ENCODE data around the gene TAX1BP3. TPM values are rescaled to one million over a fixed set of nuclear protein-coding genes. Genes with fewer than 3 reads are reported as not detected.

The TAX1BP3 gene
- total and polyA plus RNA-seq, 2 of the 4 experiments (the other 2 are of a cell fraction), result 146 to 176 TPM

- no peak overlapping the region for H3K4ac ChIP-seq (ENCODE audit: low read depth, low read length)
- H3K4me1 ChIP-seq (ENCODE audit: control insufficient read depth, insufficient read depth, low read length), result no peaks in the 10 kb centered on the region
- H4K20me1 ChIP-seq (ENCODE audit: insufficient read depth, low read length), result no peaks in the 10 kb centered on the region; the same call in 1 of the 2 replicates
- H2BK5ac ChIP-seq (ENCODE audit: low read depth, low read length, poor library complexity, severe bottlenecking), result no peak overlapping the region
- TF ChIP-seq MAZ (IDR thresholded peaks at IDR 0.05; ENCODE audit: borderline replicate concordance, low read depth, low read length) (no peak), BHLHE40 (IDR thresholded peaks at IDR 0.05; ENCODE audit: low read depth, low read length) (no peak), MXI1 (IDR thresholded peaks at IDR 0.05; ENCODE audit: borderline replicate concordance, low read depth, low read length) (no peak), CTCF (conservative IDR thresholded peaks at IDR 0.05; ENCODE audit: low read depth, low read length) (no peak), CHD1 (IDR thresholded peaks at IDR 0.05; ENCODE audit: low read depth, low read length) (no peak), ELK1 (IDR thresholded peaks at IDR 0.05; ENCODE audit: borderline replicate concordance, low read depth, low read length) (no peak), POLR2A (IDR thresholded peaks at IDR 0.05; ENCODE audit: low read depth, low read length) (no peak), RFX5 (IDR thresholded peaks at IDR 0.05; ENCODE audit: low read depth, low read length) (no peak), NFE2L2 (IDR thresholded peaks at IDR 0.05; ENCODE audit: low read depth, low read length) (no peak), RCOR1 (IDR thresholded peaks at IDR 0.05; ENCODE audit: insufficient replicate concordance, low read length) (no peak), CEBPB (IDR thresholded peaks at IDR 0.05; ENCODE audit: low read depth, low read length) (no peak), FOS (IDR thresholded peaks at IDR 0.05; ENCODE audit: low read depth, low read length) (no peak), MAFK (IDR thresholded peaks at IDR 0.05; ENCODE audit: low read depth, low read length) (no peak), RAD21 (IDR thresholded peaks at IDR 0.05; ENCODE audit: low read length) (no peak), USF2 (IDR thresholded peaks at IDR 0.05; ENCODE audit: low read depth, low read length) (no peak)
- POLR2A ChIA-PET (ENCODE audit: unreplicated experiment), result no interaction called here
- ATAC-seq (ENCODE audit: low read depth), result no peak
- H3K23ac ChIP-seq (ENCODE audit: low read depth, low read length), result no peak overlapping the region
- peak overlapping the region; percentile 55 for H2AK9ac ChIP-seq (replicated peaks; ENCODE audit: low read depth, low read length, poor library complexity)
- peaks cover 37% of the 10 kb centered on the region for H3K36me3 ChIP-seq (ENCODE audit: control insufficient read depth, insufficient read depth, low read length)
- in situ Hi-C loops (cut with MboI; ENCODE audit: low sequenced_read_pairs) (no loop called here), dilution Hi-C loops (cut with HindIII; ENCODE audit: low sequenced_read_pairs, unreplicated experiment) (no loop called here), intact Hi-C loops (cut with micrococcal nuclease) (no loop called here)
- no peak overlapping the region for H2BK20ac ChIP-seq (ENCODE audit: low read depth, low read length)
- H3K9me1 ChIP-seq (ENCODE audit: insufficient read depth, low read length), result 0 out of 2 replicates have a peak, but pooled peaks cover 6% of the 10 kb centered on the region
- no TSS peak for BruUV-seq (replicated peaks)
- no peaks in the 10 kb centered on the region for H3K79me1 ChIP-seq (ENCODE audit: low read depth in 1 of 2, low read length in 2 of 2)
- H4K8ac ChIP-seq (ENCODE audit: low read depth in 2 of 2, low read length in 2 of 2), result no peak overlapping the region
- H3K9ac ChIP-seq (ENCODE audit: low read depth, low read length), result no peak overlapping the region
- no peak overlapping the region for H3K56ac ChIP-seq (ENCODE audit: extremely low read depth, insufficient read depth, low read length)
- no peak overlapping the region for H2BK15ac ChIP-seq (ENCODE audit: low read depth, low read length)
- no peak overlapping the region for H2AFZ ChIP-seq (replicated peaks; ENCODE audit: low read length, poor library complexity)
- H3K9me3 ChIP-seq (ENCODE audit: control insufficient read depth, insufficient read depth, low read length), result no peaks in the 10 kb centered on the region
- H3K4me3 ChIP-seq (ENCODE audit: insufficient read depth, low read depth, low read length), result no peak overlapping the region
- no peak overlapping the region for H3K27ac ChIP-seq (ENCODE audit: insufficient read depth, low read length)
- no peak overlapping the region for H3K4me2 ChIP-seq (ENCODE audit: low read depth, low read length)
- no peak overlapping the region for H4K91ac ChIP-seq (ENCODE audit: insufficient read depth, low read depth, low read length)
- H3K18ac ChIP-seq (ENCODE audit: low read depth, low read length), result no peak overlapping the region
- no peak overlapping the region for H3K14ac ChIP-seq (replicated peaks; ENCODE audit: low read depth, low read length)
- no peak for DNase-seq
- WGBS, 2 experiments (ENCODE audit: extremely low coverage in 2 of 2, insufficient read length in 1 of 2), result 96% methylated on average over 5 of the region's 18 CpGs; no CpG with 5 or more reads in 1 of the 2 experiments
- H3K27me3 ChIP-seq (ENCODE audit: control insufficient read depth, insufficient read depth, low read length), result no peaks in the 10 kb centered on the region
- H2BK120ac ChIP-seq (ENCODE audit: low read depth, low read length), result no peak overlapping the region
- H2AK5ac ChIP-seq (ENCODE audit: low read depth, low read length), result no peak overlapping the region
- H4K5ac ChIP-seq (ENCODE audit: low read depth, low read length), result no peak overlapping the region
- CTCF ChIA-PET, result no interaction called here
Observed at GRCh38 chr17:3615160-3615870, 53.1 kb downstream of the TAX1BP3 start.

All from IMR-90 (cell line).